Activated T-helper 1 cell treated with anti-CD3 and anti-CD28 coated beads, Interleukin-2, amount 50 U/mL, for 16 hours (primary cell): ENCODE results near the gene LRFN5.
"Not testable (repeated sequence)": the region's sequence is repeated elsewhere in the genome, so short reads cannot be mapped to it uniquely, and the experiment has no call there.

Source experiments
- DNase-seq, 2 donors: peaks; one replicate each; pipeline ENCODE4 v3.0.0-alpha.2; 2020; ENCODE audit warnings: low read depth in 1 of 2, low spot score in 1 of 2

The LRFN5 gene

DNA sequence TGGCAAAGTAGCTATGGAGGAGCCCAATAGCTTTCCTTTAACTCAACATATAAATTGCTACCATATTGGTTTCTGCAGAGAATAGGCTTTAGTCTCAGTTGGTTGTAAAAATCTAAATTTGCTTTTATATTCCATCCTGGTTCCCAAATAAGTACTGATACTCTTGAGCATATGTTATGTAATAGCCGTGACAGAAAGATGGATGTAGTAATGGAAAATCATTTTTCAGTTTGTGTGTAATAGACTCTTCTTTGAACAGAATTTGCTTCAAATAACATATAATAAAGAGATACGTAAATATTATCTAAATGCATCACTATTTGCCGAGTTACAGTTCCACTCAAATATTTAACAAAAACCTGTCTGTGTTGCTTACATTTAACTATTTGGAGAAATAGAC, 271.6 kb downstream of the LRFN5 start:
- no peak for DNase-seq

- no peak for DNase-seq
Observed at GRCh38 chr14:41891624-41892023, 284.9 kb downstream of the LRFN5 start.

DNA sequence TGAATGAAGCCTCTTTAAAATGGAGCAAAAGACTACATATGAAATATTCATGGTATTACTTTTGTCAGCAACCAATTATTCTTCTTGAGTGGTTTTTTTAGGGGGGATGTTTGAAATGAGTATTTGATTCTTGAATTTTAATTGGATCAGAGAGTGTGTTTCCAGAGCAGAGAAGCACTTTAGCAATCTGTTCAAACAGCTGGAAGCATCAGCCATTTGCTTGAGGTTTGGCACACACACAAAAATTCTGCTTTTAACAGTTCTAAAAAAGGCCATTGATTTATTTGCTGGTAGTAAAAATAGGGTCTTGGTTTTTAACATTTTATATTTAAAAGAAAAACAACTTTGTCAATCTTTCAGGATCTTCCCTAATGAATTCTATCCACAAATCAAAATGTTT, 292.7 kb downstream of the LRFN5 start:
- no peak for DNase-seq

DNA sequence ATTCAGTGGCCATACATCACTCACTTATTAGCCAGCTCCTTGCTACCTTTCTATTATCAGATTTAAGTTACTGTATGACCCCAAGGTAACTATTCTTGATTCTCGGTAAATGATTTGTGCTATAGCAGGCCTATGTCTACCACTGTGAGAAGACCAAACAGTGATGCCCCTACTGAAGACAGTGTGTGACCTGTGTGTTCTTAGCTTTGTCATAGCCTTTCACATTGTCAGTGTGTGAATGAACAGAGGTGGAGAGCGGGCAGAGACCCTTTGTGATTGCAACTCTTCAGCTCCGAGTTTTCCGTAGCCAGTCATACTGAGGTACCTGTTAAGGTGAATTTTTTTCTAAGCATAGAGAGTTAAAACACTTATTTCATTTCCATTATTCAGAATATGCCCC, 294.0 kb downstream of the LRFN5 start:
- no peak for DNase-seq

- no peak for DNase-seq
Observed at GRCh38 chr14:41901089-41901488, 294.4 kb downstream of the LRFN5 start.

GRCh38 chr14:41905394-41905964, 298.8 kb downstream of the LRFN5 start:
- DNase-seq, result no peak

DNA sequence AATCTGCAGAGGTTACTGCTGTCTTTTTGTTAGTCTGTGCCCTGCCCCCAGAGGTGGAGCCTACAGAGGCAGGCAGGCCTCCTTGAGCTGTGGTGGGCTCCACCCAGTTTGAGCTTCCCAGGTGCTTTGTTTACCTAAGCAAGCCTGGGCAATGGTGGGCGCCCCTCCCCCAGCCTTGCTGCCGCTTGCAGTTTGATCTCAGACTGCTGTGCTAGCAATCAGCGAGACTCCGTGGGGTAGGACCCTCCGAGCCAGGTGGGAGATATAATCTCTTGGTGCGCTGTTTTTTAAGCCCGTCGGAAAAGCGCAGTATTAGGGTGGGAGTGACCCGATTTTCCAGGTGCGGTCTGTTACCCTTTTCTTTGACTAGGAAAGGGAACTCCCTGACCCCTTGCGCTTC, 304.5 kb downstream of the LRFN5 start:
- not testable (repeated sequence) for DNase-seq

DNA sequence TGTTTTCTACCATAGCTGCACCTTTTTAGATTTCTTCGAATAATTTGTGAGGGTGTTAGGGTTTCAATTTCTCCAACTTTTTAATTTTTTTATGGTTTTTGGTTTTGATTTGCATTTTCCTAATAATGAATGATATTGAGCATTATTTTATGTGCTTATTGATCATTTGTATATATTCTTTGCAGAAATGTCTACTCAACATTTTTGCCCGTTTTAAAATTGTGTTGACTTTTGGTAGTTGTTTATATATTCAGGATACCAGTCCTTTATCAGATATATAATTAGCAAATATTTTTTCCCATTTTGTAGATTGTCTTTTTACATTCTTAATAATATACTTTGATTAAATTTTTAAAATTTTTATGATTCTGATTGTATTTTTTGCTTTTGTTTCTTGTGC, 306.7 kb downstream of the LRFN5 start:
- no peak for DNase-seq

DNA sequence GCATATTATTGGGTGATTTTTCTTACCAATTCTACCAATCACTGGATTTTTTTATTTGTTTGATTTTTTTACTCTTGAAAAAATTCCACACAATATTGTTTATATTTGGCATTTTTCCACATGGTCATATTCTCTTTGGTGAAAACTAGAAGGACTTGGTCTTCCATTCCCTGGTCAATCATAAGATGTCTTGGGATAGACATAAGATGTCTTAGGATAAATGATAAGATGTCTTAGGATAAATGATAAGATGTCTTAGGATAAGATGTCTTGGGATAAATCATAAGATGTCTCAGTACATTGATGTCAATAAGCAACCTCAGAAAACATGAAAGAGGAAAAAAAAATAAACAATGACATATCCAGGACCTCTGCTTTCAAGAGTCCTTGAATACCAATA, 309.1 kb downstream of the LRFN5 start:
- DNase-seq, result no peak

GRCh38 chr14:41916313-41916712, 309.6 kb downstream of the LRFN5 start:
- DNase-seq, result no peak

GRCh38 chr14:41925409-41925808, 318.7 kb downstream of the LRFN5 start:
- no peak for DNase-seq

DNA sequence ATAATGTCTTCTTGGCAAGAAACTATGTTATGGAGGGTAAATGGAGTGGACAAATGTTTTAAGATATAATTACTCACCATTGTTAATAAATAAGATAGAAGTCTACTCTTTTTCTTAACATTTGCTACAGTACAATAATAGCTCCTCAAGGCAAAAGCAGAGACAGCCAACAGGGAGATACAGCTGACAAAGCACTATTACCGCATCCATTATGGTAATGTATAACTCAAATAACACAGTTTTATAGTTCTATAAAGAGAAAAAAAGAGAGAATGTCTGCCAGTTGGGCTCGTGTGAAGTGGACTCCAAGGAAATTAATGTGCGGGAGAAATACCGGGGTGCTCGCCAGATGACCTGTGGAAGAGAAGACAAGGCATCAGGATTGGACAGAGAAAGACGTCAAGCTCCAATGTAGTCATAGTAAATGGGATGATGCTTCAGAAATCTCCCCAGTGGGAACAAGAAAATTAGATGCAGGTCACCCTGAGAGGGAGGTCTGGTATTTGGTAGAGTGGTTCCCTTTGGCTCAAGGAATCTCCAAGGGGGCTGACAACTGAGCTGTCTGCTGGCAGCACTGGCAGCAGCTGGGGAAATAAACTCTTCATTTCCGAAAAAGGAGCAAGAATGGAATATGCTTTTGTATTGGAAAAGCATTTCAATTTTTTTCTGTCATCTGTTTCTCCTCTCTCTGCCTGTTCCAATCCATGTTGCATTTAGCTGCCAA, 343.9 kb downstream of the LRFN5 start:
- no peak for DNase-seq
